ENCODE measurements around the gene CDK3.

The CDK3 gene

DNA sequence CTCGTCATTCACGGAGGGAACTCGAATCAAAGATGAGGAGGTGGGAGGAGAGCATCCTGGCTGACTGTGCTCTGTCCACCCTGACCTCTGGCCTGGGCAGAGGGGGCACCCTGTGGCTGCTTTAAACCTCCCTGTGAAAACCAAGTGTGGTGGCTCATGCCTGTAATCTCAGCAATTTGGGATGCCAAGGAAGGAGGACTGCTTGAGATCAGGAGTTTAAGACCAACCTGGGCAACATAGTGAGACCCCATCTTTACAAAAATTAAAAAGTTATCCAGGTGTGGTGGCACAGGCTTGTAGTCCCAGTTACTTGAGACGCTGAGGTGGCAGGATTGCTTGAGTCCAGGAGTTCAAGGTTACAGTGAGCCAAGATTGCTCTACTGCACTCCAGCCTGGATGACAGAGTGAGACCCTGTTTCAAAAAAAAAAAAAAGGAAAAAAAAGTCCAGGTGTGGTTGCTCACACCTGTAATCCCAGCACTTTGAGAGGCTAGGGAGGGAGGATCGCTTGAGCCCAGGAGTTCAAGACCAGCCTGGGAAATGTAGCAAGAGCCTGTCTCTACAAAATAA is 5.8 kb upstream of the CDK3 start:
- DNase-seq, result no peak

DNA sequence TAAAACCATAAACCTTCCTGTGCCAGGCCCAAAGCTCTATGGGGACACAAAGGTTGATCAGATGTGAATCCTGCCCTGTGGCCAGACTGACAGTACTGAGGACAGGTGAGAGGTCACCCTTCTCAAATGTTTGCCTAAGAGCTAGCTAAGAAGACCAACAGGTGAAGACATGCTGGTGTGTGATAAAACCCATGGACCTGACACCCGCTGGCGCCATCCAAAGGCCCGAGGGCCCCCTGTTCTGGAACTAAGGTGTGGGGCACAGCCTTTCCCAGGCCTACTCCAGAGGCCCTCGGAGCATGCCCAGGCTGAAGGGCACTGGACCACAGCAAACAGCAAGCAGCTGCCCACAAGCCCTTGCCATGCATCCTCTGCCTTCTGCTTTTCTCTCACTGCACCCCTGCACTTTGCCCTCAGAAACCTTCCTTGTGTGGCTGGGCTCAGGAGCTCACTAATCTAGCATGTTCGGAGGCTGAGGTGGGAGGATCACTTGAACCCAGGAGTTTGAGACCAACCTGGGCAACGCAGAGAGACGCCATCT is 5.2 kb upstream of the CDK3 start:
- no peak for DNase-seq

DNA sequence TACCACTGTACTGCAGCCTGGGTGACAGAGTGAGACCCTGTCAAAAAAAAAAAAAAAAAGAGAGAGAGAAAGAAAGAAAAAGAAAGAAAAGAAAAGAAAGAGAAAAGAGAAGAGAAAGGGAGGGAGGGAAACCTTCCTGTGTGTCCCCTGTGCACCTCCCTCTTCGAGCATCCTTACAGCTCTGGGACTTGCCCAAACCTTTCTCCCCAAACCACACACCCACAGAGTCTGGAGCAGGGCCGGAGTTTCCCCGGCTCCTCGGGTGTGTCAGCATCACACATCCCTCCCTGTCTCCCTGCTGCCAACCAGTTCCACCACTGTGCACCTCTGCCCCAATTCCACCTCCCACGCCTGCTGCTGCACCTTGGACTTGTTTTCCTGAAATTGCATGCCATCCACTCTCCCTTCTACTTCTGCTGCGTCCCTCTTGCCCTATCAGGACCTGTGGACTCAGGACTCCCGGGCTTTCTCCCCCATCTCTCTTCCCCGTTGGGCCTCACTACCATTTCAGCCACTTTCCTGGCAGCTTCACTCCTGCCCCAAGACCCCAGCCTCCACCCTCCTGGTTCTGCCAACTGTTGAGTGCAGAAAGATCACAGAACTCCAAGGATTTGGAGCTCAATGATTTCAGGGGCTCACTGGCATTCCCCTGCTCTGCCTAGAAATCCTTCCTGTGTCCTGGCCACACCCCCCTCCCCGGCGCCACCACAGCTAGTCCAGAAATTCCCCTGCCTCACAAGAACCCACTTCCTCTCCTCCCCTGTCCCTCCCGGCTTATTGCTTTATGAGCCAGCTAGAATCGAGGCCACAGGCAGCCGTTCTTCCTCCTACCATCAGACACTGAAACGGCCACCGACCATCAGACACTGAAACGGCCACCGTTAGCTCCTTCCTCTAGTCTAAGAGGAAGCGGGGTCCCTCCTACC is 3.7 kb upstream of the CDK3 start:
- DNase-seq, result no peak

DNA sequence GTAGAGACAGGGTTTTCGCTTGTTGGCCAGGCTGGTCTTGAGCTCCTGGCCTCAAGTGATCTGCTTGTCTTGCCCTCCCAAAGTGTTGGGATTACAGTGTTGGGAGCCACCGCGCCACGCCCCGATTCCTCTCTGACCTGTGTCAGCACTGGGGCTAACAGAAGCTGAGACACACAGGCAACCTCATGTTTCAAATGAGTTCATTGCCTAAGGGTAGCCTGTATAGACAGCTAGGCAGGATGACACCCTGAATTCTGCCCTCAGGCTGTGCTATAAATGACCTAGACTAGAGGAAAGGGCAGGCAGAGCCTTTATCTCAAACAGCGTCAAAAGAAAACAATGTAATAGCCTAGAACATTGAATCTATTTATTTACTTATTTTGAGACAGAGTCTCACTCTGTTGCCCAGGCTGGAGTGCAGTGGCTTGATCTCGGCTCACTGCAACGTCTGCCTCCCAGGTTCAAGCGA is 2.3 kb upstream of the CDK3 start:
- DNase-seq, result no peak

DNA sequence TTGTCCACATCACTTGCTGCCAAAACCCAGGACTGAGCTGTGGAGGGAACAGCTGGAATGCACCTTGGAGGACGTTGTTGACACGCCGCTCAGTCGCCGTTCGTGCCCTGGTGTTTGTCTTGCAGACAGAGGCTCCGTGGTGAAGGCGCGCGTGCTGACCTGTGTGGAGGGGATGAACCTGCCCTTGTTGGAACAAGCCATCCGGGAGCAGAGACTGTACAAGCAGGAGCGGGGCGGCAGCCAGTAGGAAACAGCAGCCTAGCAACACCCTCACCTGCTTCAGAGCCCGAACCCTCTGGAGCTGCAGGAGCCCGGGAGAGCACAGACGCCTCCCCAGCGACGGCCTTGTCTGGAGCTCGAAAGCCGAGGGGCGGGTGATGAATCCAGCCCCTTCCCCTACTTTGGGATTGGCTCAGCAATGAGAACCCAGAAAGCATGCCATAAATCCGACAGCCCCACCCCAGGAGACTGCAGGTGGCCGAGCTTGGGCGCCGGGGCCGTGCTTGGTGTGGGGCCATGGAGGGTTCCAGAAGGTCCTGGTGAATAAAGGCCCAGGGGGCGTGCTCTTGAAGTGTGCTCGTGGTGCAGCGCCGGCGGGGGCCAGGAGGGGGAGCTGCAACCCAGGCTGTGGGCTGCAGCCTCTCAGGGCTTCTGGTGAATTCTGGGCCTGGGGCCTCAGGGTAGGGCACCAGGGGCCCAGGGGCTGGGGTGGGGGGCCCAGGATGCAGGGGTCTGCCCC is 470 bp upstream of the CDK3 start:
- DNase-seq, result no peak

DNA sequence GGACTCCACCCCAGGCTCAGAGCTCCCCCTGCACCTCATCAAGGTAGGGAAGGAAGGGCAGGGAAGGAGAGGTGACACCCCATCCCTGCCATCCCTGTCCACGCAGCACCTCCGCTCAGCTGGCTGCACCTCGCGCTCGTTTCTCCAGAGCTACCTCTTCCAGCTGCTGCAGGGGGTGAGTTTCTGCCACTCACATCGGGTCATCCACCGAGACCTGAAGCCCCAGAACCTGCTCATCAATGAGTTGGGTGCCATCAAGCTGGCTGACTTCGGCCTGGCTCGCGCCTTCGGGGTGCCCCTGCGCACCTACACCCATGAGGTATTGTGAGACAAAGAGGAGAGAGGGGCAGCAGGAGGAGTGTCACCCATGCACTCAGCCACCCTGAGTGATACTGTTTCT is 1.4 kb downstream of the CDK3 start:
- DNase-seq, result no peak

DNA sequence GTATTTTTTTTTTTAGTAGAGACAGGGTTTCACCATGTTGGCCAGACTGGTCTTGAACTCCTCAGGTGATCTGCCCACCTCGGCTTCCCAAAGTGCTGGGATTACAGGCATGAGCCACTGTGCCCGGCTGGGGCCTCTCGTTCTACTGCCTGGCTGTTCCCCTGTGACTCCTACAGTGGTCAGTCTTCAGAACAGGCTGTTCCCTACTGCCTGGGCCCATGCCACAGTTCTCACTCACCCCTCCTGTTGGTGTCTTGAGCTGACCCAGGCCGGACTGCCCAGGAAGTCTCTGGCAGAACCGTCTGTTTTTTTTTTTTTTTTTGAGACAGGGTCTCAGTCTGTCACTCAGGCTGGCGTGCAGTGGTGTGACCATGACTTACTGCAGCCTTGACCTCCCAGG is 3.3 kb downstream of the CDK3 start:
- no peak for DNase-seq

DNA sequence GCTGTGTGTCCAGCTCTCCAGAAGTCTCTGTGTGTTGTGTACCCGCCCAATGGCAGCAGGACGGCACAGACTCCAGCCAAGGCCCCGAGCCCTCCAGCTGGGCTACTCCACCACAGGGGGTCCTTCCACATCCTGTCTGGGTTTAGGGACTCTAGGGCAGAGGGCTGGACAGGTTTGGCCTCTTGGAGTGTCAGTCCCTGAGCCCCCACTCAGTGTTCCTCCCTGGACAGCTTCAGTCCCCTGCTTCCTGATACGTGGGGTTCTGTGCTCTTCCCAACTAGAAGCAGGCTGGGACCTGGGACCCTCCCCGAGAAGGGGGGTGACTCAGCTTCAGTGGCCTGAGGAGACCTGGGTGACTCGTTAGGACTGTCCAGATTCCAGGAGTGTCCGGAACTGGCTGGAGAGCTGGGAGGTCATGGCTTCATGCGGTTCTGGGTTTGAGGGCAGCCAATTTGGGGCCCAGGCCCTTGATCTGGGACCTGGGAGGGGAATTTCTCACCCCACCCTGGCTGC is 4.2 kb downstream of the CDK3 start:
- DNase-seq, result no peak

DNA sequence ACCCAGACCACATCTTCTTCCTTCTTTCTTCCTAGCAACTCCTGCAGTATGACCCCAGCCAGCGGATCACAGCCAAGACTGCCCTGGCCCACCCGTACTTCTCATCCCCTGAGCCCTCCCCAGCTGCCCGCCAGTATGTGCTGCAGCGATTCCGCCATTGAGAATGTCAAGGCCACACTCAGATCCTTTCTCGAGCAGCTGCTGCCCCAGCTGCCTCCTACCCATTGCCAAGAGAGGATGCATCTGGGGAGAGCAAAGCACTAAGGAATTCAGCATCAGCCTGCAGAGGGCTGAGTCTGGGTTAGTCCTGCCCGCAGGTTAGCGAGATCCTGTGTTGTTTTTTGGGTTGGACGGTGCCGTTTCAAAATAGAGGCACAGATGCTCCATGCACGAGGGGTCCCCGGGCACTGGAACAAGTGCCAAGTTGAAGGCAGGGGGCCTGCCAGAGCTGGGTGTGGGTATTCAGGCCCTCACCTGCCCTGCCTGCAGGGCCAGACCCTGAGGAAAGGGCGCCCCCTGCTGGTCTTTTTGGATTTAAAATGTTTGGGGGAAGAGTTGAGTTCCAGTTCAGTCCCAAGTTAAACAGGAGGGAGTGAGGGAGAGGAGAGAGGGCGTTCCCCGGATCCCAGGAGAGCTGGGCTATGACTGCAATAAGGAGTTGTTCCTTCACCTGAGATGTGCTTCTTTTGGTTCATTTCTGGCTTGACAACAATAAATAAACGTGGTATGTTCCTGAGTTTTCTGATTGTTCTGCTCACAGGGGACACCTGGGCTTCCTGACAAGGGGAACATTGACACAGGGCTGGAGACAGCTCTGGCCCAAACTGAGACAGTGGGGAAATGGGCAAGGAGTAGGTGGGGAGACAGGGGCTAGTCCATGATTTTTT is 4.9 kb downstream of the CDK3 start:
- peak; percentile 9 for DNase-seq

DNA sequence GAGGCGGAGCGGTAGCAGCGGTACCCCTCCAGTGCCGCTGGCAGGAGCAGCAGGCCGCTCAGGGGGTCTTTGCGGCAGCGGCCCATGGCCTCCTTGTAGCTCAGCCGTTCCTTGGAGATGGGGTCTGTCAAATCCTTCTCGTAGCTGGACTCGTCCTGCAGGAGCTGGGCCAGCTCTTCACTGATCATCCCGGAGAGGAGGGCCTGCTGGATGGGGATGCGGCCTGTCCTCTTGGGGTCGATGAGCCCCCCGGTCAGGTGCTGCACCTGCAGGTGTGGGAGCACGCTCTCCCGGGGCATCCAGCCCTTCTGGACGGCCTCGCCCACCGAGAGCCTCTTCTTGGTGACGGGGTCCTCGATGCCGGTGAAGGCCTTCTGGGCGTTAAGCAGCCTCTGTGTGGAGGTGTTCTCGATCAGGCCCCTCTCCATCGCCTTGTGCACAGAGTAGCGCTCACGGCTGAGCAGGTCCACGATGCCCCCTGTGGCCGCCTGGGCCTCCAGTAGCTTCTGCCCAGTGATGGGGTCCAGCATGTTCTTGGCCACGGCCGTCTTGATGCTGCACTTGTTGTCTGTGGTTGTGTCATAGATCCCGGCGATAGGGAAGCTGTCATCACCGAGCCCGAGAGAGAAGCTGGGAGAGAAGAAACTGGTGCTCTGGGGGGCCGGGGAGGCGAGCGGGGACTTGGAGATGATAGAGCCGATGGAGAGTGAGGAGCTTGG is 6.6 kb downstream of the CDK3 start:
- DNase-seq, result no peak

DNA sequence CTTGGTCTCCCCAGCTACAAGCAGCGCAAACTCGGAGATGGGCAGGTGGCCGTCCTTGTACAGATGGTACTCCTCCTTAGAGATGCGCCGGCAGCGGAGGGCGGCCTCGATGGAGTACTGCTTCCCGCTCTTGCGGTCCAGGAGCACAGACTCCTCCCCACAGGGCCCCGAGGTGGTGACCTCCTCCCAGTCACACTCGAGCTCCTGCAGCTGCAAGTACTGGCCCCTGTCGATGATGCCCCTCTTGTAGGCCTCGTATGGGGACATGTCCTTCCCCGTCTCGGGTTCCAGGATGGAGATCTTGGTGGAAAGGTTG is 7.2 kb downstream of the CDK3 start:
- no peak for DNase-seq

DNA sequence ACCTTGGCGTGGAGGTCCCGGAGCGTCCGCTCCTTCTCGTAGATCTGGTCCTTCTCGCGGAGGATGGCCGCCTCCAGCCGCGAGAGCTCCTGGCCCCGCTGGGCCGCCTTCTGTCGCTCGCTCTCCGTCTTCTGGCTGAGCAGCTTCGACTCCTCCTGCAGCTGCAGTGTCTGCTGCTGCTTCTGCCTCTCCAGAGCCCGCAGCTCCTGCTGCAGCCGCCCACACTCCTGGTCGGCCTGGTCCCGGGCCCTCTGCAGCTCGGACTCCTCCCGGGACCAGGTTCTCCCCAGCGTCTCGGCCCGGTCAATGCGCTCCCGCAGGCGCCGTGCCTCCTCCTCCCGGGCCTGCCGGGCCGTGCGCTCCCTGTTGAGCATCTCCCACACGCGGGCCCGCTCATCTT is 7.6 kb downstream of the CDK3 start:
- no peak for DNase-seq

DNA sequence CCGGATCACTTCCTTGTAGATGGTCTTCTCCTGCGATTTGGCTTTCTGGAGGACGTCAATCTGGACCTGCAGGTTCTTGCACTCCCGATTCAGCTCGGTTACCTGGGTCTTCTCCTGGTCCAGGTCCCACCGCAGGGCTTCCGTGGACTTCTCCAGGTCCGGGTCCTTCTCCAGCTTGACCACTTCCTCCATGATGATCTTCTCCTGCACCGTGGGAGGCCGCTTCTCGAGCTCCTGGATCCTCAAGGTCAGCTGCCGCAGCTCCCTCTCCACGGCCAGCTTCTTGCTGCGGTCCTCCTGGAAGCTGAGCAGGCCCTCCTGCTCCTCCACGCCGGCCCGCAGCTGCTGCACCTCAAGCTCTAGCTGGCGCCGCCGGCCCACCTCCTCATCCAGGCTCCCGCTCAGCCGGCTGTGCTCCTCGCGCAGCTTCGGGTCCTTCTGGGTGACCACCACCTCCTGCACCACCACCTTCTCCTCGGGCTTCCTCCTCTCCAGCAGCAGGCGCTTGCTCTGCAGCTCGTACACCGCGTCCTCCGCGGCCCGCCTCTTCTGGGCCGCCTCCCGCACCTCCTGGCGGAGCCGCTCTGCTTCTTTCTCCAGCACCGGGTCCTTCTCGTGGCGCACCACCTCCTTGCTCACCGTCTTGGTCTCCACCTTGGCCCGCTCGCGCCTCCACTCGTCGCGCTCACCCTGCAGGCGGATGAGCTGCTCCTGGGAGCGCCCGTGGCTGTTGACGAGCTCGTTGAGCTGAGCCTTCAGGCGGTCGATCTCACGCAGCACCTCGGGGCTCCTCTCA is 8.2 kb downstream of the CDK3 start:
- DNase-seq, result no peak

DNA sequence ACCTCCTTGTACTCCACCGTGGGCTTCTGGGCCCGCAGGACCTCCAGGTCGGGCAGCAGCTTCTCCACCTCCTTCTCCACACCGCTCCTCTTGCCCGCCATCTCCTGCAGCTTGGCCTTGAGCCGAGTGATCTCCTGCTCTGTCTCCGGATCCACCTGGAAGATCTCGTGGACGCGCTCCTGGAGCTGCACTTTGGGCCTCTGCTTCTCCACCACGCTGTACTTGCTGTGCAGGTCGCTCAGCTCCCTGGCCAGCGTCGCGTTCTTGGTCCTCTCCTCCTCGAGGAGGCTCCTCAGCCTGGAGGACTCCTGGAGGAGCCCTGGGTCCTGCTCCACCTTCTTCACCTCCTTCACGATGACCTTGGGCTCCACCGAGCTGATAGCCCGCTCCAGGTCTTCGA is 8.8 kb downstream of the CDK3 start:
- DNase-seq, result no peak

DNA sequence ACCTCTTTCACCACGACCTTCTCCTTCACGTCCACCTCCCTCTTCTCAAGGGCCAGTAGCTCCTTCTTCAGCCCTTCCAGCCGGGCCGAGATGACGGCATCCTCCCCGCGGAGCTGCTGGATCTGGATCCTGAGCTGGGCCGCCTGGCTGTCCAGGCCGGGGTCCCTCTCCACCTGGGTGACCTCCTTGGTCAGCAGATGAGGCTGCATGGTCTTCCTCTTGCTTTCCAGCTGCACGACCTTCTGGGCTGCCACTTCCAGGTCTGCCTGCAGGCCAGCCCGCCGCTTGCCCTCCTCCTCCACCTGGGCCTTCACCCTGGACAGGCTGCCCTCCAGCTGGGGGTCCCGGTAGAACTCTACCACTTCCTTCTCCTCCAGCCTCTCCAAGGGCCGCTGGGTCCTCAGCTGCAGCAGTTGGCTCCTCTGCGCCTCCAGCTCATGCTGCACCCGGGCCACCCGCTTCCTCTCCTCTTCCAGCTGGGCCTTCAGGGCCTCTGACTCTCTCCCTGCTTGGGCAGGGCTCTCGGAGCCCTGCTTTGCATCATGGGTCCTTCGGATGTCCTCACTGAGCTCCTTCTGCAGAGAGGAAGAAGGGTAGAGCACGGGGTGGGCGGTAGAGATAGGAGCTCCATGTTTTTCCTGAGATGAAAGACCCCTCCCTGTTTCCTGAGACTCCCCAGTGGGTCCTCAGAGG is 9.5 kb downstream of the CDK3 start:
- DNase-seq, result no peak

DNA sequence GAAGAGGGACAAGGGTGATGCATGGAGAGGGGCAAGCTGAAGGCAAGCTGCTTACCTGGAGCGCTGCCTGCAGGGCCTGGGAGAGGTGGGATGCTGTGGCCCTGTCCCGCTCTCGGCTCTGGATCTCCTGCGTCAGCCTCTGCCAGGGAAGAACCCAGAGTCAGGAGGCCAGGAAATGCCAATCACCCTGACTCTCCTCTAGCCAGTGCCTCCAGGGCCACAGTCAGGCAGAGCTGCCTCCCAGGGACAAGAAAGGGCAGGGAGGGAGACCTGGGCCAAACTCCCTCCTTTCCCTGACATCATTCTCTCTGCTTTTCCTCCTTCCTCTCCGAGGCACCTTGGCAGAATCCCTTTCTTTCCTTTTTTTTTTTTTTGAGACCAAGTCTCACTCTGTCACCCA is 11.3 kb downstream of the CDK3 start:
- DNase-seq, result no peak

DNA sequence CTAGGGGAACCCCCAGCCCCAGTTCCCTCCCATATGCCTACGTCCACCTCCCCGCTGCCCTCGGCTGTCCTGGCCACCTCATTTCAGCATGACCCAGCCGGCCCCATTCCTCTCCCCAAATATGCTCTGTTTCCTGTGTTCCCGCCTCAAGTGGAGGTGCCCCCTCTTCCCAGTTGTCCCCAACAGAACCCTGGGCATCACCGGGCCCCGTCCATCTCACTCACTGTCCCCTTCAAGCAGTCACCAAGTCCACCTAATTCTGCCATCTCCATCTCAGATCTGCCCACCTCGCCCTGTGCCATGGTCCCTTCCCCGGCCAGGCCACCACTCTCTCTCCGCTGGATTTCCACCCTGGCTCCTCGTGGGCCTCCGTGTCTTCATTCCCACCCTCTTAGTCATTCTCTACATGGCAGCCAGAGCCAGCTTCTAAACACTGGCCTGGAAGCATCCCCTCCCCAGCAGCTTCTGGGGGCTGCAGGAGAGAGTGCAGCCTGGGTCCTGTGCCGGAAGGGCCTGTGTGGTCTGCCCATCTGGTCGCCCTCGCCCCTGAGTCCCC is 12.8 kb downstream of the CDK3 start:
- DNase-seq, result no peak

DNA sequence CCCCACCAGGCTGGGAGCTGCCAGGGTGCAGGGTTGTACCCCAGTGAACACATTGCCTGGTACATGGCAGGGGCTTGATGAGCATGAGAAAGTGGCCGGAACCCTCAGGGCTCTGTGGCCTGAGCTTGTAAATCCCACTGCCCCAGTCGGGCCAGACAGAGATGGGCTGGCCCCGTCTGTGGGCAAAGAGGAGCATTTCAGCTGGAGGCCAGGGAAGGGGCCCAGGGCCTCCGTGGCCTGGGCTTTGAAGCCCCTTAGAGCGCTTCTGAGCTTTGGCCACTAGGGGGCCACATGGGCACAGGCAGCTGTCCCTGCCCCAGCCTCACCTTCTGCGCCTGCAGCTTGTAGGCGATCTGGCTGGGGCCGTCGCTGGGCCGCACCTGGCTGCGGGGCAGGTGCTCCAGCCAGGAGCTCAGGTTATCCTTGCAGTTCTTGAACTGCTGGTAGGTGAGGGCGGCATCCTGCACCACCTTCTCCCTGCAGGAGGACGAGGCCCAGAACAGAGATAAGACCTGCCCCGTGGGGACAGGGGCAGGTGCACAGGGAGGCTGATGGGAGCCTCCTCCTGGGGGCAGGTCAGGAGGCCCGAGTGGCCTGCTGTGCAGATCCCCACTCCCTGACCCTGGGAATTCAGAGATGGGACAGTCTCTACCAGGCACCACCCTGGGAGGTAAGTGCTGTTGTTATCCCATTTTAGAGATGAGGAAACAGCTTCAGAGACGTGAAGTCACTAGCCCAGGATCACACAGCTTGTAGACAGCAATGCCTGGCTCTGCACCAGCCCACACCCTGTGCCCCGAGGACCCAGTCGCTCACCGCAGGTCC is 13.7 kb downstream of the CDK3 start:
- peak; percentile 43 for DNase-seq

DNA sequence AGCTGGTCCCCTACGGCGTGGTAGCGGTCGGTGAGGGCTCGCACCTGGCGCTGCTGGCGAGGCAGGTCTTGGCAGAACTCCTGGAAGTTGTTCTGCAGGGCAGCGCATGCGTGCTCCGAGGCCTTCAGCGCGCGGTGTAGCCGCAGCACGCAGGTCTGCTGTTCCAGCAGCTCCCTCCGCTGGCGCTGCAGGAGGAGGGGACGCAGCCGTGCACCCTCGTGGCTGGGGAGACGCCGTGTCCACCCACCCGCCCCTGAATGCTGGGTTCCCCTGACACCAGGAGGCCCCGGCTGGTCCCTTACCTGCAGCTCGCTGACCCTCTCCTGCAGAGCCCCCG is 14.2 kb downstream of the CDK3 start:
- DNase-seq, result no peak

All from DMS79 (cell line).